Daoy (cell line): ENCODE data around the gene ZNF674. TPM values are rescaled to one million over a fixed set of nuclear protein-coding genes. Genes with fewer than 3 reads are reported as not detected.
A peak's percentile ranks its signal among the peaks of the same experiment; 100 is the strongest.

Source experiments
- DNase-seq: peaks from one replicate; pipeline ENCODE4 v3.0.0-alpha.2; 2015; ENCODE audit warnings: low read depth
- total RNA-seq: library from RNA; depleted of rRNA; stranded (reverse); fragments of >200 nt; shearing (Covaris generic); gene quantifications from 2 replicates; pipeline ENCODE4 v1.2.3, GENCODE V29; 2014; rRNA removed

Gene ZNF674
- total RNA-seq, result 2.2 and 5.4 TPM in 2 replicates

- peak; percentile 93 for DNase-seq
Observed at GRCh38 chrX:46545111-46546005, at the start of gene ZNF674. ZNF674 (minus strand) TSS chrX:46545421; CDS start chrX:46542087, 3,334 bp downstream.

GRCh38 chrX:46589977-46590723, 44.9 kb upstream of the ZNF674 start:
- peak; percentile 35 for DNase-seq

GRCh38 chrX:46588263-46588662, 43.0 kb upstream of the ZNF674 start:
- peak; percentile 12 for DNase-seq

GRCh38 chrX:46587753-46588171, 42.5 kb upstream of the ZNF674 start:
- no peak for DNase-seq

GRCh38 chrX:46587158-46587557, 41.9 kb upstream of the ZNF674 start:
- peak; percentile 21 for DNase-seq

GRCh38 chrX:46584736-46585135, 39.5 kb upstream of the ZNF674 start:
- DNase-seq, result no peak

- peak; percentile 17 for DNase-seq
Observed at GRCh38 chrX:46582966-46583365, 37.7 kb upstream of the ZNF674 start.

GRCh38 chrX:46582325-46582724, 37.1 kb upstream of the ZNF674 start:
- DNase-seq, result peak; percentile 15

- no peak for DNase-seq
Observed at GRCh38 chrX:46580613-46581012, 35.4 kb upstream of the ZNF674 start.

- no peak for DNase-seq
Observed at GRCh38 chrX:46579250-46579649, 34.0 kb upstream of the ZNF674 start.

GRCh38 chrX:46577221-46578005, 32.2 kb upstream of the ZNF674 start:
- peak; percentile 53 for DNase-seq

- peak; percentile 14 for DNase-seq
Observed at GRCh38 chrX:46576458-46576857, 31.2 kb upstream of the ZNF674 start.

- DNase-seq, result no peak
Observed at GRCh38 chrX:46575991-46576392, 30.8 kb upstream of the ZNF674 start.

- DNase-seq, result no peak
Observed at GRCh38 chrX:46575586-46575985, 30.4 kb upstream of the ZNF674 start.

GRCh38 chrX:46574774-46575381, 29.7 kb upstream of the ZNF674 start:
- DNase-seq, result peak; percentile 31

GRCh38 chrX:46573892-46574773, 28.9 kb upstream of the ZNF674 start:
- DNase-seq, result peak; percentile 61

- peak; percentile 69 for DNase-seq
Observed at GRCh38 chrX:46573331-46573891, 28.2 kb upstream of the ZNF674 start, which contains the start of gene CHST7. CHST7 (plus strand) TSS chrX:46573765; CDS start chrX:46573932, 167 bp downstream.

GRCh38 chrX:46572340-46572936, 27.2 kb upstream of the ZNF674 start:
- no peak for DNase-seq
